ENCODE data around the gene RRBP1. TPM values are rescaled to one million over a fixed set of nuclear protein-coding genes. Genes with fewer than 3 reads are reported as not detected.

Gene RRBP1
- total RNA-seq, 1 experiment from 2014 or later, result 45.3 TPM

DNA sequence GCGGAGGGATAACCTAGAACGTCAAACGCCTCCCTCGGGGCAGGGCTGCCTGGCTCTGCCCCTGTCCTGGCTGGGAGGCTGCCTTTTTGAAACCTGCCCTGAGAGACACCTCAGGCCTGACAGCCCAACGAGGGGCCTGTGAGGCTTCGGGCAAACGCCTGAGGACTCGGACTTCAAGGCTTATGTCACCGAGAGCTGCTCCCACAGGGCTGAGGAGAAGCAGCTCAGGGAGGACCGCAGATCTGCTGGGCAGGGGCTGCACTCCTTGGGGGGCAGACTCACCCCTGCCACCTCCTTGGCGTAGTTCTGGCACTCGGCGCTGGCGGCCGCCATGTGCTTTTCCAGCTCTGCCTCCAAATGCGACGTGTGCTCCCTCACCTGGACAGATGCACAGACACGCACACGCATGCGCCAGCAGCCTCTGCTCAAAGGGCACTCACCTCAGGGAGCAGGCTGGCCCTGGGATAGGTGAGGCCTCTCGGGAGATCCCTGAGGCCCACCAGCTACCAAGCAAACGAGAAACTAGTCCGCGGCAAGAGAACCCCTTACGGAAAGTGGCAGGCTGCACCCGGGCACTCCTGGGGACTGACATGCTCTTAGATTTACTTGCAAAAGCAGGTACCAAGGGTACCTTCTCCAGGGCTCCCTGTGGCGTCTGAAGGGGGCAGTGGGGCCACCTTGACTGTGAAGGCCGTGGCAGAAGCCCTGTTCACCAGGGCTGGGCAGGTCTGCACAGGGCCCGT is 62.5 kb downstream of the RRBP1 start:
- Mint-ChIP-seq H3K9me3 (ENCODE audit: low read depth, unreplicated experiment) (no peaks in the 10 kb centered on the region), H3K4me1 (ENCODE audit: low read depth, unreplicated experiment) (no peaks in the 10 kb centered on the region), H3K4me3 (ENCODE audit: low read depth, unreplicated experiment) (no peak overlapping the region), H3K36me3 (ENCODE audit: insufficient read depth, unreplicated experiment) (peaks cover 25% of the 10 kb centered on the region), H3K27me3 (ENCODE audit: unreplicated experiment) (no peaks in the 10 kb centered on the region), H3K27ac (ENCODE audit: unreplicated experiment) (no peak overlapping the region)
- BruUV-seq (replicated peaks), result no TSS peak
- CTCF ChIA-PET, result no interaction called here
- no peak for TF ChIP-seq CTCF (IDR thresholded peaks at IDR 0.05; ENCODE audit: unreplicated experiment)
- intact Hi-C loops (cut with micrococcal nuclease; ENCODE audit: unreplicated experiment), result loop anchor here (10.0 kb wide), 1 partner anchor 115 kb away; no protein-coding TSS in a partner anchor
- no peak for DNase-seq

GRCh38 chr20:17618673-17619013 is 63.4 kb downstream of the RRBP1 start:
- DNase-seq, result no peak
- intact Hi-C loops (cut with micrococcal nuclease; ENCODE audit: unreplicated experiment), result loop anchor here (10.0 kb wide), 1 partner anchor 114 kb away; no protein-coding TSS in a partner anchor
- BruUV-seq (replicated peaks), result no TSS peak
- Mint-ChIP-seq H3K4me3 (ENCODE audit: low read depth, unreplicated experiment) (no peak overlapping the region), H3K27ac (ENCODE audit: unreplicated experiment) (no peak overlapping the region), H3K9me3 (ENCODE audit: low read depth, unreplicated experiment) (no peaks in the 10 kb centered on the region), H3K27me3 (ENCODE audit: unreplicated experiment) (no peaks in the 10 kb centered on the region), H3K36me3 (ENCODE audit: insufficient read depth, unreplicated experiment) (peaks cover 23% of the 10 kb centered on the region), H3K4me1 (ENCODE audit: low read depth, unreplicated experiment) (no peaks in the 10 kb centered on the region)
- CTCF ChIA-PET, result no interaction called here
- no peak for TF ChIP-seq CTCF (IDR thresholded peaks at IDR 0.05; ENCODE audit: unreplicated experiment)

GRCh38 chr20:17617868-17618672 is 64.0 kb downstream of the RRBP1 start:
- CTCF ChIA-PET, result no interaction called here
- H3K27me3 Mint-ChIP-seq (ENCODE audit: unreplicated experiment), result no peaks in the 10 kb centered on the region
- H3K4me3 Mint-ChIP-seq (ENCODE audit: low read depth, unreplicated experiment), result no peak overlapping the region
- H3K36me3 Mint-ChIP-seq (ENCODE audit: insufficient read depth, unreplicated experiment), result peaks cover 23% of the 10 kb centered on the region
- no peak for TF ChIP-seq CTCF (IDR thresholded peaks at IDR 0.05; ENCODE audit: unreplicated experiment)
- DNase-seq, result no peak
- intact Hi-C loops (cut with micrococcal nuclease; ENCODE audit: unreplicated experiment), result loop anchor here (10.0 kb wide), 1 partner anchor 113 kb away; no protein-coding TSS in a partner anchor
- H3K9me3 Mint-ChIP-seq (ENCODE audit: low read depth, unreplicated experiment), result no peaks in the 10 kb centered on the region
- H3K4me1 Mint-ChIP-seq (ENCODE audit: low read depth, unreplicated experiment), result no peaks in the 10 kb centered on the region
- no TSS peak for BruUV-seq (replicated peaks)
- H3K27ac Mint-ChIP-seq (ENCODE audit: unreplicated experiment), result no peak overlapping the region

- Mint-ChIP-seq H3K9me3 (ENCODE audit: low read depth, unreplicated experiment) (no peaks in the 10 kb centered on the region), H3K4me1 (ENCODE audit: low read depth, unreplicated experiment) (no peaks in the 10 kb centered on the region), H3K27me3 (ENCODE audit: unreplicated experiment) (no peaks in the 10 kb centered on the region), H3K36me3 (ENCODE audit: insufficient read depth, unreplicated experiment) (peaks cover 25% of the 10 kb centered on the region), H3K27ac (ENCODE audit: unreplicated experiment) (no peak overlapping the region), H3K4me3 (ENCODE audit: low read depth, unreplicated experiment) (no peak overlapping the region)
- DNase-seq, result peak; percentile 20
- CTCF ChIA-PET, result no interaction called here
- peak; percentile 14 for TF ChIP-seq CTCF (IDR thresholded peaks at IDR 0.05; ENCODE audit: unreplicated experiment)
- intact Hi-C loops (cut with micrococcal nuclease; ENCODE audit: unreplicated experiment), result loop anchor here (10.0 kb wide), 1 partner anchor 113 kb away; no protein-coding TSS in a partner anchor
- no TSS peak for BruUV-seq (replicated peaks)
Observed at GRCh38 chr20:17617212-17617867, 64.7 kb downstream of the RRBP1 start.

Measured in Calu3 (cell line).